H54 (cell line): Measurements from ENCODE around the gene RNPS1.

Experiments used
- DNase-seq: peaks from one replicate; pipeline ENCODE4 v3.0.0; 2011; ENCODE audit warnings: low spot score, mixed read lengths; ENCODE audit not compliant: insufficient read length
- FAIRE-seq: peaks from 3 replicates; lab custom pipeline; 2011; peaks lifted over from hg19 to GRCh38; lab: Jason Lieb, UNC
- POLR2A ChIP-seq: IDR thresholded peaks from 2 replicates; pipeline ENCODE4 v1.6.1; 2011; ENCODE audit warnings: low read depth, mild to moderate bottlenecking, low read length

Gene RNPS1

DNA sequence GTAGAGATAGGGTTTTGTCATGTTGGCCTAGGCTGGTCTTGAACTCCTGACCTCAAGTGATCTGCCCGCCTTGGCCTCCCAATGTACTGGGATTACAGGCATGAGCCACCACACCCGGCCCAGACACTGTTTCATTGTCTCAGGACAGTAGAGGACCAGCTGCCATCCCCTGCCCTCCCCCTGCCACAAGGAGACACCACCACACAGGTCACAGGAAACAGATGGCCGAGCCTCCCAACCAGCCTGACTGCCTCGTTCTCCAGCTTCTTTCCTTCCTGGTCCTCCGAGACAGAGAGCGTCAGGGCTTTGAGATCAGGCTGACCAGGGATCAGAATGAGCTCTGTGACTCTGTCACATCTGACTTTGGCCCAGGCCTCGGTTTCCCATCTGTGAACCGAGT lies 20.8 kb upstream of the RNPS1 start:
- FAIRE-seq = no peak
- no peak for DNase-seq

DNA sequence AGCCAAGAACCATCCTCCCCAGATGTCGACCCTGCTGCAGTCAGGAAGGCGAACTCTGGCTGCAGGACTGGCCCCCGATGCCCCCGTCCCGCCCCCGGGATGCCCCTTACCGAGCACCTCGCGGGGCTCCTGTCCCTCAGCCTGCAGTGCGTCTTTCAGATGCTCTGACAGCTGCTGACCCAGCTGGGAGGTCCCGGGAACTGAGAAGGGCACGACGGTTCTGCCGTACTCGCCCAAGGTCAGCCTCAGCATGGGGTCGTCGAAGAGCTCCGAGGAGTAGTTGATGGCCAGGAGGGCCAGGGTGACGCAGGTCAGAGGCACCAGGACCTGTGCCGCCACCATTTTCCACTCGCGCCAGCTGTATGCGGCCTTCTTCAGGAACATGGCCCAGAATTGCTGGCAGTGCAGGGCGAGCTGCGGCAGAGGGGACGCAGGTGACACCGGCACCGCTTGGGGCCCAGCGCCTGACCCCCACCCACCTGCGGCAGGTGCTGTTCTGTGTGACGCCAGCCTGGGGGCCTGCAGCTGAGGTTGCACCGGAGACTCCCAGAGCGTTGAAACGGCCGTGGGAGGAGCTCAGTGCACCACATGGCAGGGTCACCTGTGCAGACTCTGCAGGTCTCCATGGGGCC lies 20.1 kb upstream of the RNPS1 start:
- no peak for DNase-seq
- TF ChIP-seq POLR2A = no peak
- no peak for FAIRE-seq

More for the DNA sequence above, 20.8 kb upstream of the RNPS1 start:
- no peak for TF ChIP-seq POLR2A

DNA sequence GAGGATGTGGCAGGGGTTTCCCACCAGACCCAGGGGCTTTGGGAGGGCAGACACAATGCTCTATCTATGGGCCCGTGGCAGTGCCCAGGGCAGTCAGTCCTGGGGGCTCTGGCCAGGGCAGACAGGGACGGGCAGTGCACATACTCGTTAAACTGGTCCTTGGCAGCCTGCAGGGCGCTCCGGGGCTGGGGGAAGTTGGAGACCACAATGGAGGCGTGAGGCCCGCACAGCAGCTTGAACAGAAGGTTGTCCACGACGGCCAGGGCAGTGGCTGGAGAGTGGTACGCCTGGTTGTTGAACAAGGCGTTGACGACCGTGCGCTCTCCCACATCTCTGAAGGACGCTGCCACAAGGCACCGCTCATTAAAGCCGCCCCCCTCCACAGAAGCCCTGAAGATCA lies 18.6 kb upstream of the RNPS1 start:
- DNase-seq (no peak), FAIRE-seq (no peak)
- no peak for TF ChIP-seq POLR2A

DNA sequence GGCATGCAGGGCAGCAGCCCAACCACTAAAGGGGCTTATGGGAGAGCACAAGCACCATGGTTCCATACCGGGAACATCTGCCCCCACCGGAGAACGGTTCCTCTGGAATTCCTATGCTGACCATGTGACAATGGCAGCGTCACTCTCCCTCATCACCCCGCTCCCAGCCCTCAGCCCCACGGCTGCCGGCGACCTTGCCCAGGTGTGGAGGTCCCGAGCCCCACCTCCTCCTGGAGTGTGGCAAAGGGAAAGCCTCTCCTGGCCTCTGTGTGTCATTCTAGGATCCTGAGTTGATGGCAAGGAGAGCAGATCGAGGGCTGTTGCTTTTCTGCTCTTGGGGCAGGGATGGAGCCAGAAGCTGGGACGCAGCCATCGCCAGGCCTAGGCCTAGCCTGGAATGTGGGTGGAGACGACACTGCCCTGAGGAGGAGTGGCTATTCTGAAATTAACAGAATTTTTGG lies 17.8 kb upstream of the RNPS1 start:
- FAIRE-seq (no peak), DNase-seq (no peak)

DNA sequence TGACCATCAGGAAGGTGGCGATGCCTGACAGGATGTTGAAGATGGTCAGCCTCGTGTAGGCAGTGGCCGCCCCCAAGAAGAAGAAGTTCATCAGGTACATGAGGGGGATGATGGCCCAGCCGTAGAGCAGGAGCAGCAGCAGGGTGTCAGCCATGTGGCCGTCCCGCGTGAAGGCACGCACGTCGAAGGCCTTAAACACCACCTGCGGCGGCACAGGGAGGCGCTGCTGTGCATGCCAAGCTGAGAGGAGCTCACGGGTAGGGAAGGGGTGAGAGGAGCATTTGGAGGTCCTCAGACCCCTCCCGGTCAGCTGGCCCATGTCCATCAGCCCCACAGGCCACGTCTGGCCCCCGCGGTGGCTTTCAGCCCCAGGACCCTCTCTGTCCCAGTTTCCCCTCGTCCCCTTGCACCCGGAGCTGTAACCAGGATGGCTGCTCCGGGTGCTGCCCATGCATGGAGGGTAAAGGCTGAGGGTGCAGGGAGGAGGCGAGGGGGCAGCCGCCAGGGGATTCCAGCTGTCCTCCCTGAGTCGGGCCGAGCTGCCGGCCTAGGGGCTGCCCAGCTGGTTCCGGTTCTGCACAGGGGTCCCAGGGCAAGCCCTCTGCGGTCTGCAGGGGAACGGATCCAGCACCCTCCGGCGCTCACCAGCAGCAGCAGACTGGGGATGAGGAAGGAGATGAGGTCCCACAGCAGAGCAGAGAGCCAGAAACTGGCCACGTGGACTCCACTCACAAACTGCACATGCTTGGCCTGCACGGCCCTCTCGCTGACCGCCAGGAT lies 17.1 kb upstream of the RNPS1 start:
- no peak for DNase-seq
- no peak for TF ChIP-seq POLR2A
- FAIRE-seq = no peak

More for the DNA sequence above, 17.8 kb upstream of the RNPS1 start:
- TF ChIP-seq POLR2A = no peak

DNA sequence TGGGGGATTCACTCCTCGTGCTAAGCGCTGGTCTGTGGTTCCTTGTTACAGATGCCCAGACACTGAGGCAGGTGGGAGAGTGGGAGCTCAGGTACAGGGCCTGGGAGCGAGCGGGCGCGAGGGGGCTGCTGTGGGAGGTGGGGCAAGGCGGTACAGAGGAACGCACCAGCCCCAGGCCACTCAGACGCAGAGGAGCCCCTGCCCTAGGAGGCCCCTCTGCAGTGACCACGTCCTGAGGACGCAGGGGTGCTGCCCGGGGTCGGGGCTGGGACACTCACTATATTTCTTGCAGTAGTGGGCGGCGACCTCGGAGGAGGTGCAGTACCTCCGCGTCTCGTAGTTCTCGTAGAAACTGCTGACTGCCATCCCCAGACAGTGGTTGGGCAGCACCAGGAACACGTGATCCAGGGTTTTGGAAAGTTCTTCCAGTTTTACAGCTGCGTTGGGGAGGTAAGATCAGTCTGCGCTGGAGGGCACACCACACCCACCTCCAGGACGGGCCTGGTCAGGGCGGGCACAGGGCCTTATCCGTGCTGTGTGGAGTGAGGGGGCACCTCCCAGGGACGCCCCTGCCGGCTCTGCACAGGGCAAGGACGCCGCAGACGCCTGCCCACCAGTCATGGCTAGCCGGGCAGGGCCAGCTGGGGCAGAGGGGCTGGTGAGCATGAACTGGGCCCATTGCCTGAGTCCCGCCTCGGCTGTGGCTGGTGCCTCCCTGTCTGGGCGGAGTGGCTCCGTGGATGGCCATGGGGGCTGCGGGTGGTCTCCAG lies 16.3 kb upstream of the RNPS1 start:
- DNase-seq (no peak), FAIRE-seq (no peak)
- TF ChIP-seq POLR2A = no peak

DNA sequence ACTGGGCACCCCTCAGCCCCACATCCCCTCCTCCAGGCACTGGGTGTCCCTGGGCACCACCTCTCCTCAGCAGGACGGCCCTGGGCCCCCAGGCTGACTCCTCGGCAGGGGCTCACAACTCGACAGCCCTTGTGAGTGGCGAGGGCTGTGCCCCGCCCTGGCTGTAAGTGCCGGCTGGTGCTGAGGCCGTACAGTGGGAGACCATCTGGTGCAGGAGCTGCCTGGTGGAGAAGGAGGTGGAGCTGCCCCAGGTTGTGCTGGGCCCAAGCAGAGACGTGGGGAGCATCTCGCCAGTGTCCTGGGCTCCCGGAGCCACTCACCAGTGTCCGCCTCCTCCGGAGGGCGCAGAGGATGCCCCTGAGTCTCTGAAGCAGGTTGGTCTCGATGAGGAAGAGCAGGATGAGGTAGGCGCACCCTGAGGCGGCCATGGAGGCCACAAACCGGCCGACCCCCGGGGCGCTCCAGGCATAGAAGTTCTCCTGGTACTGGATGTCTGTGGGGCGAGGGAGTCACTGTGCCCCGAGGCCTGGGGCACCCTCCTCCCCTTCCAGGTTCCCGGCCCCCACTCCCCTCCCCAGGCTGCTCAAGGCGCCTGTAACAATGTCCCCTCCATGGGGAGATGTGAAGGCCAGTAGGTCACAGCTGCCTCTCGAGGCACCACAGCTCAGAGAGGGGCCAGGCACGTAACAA lies 15.1 kb upstream of the RNPS1 start:
- DNase-seq (no peak), FAIRE-seq (no peak)
- no peak for TF ChIP-seq POLR2A

DNA sequence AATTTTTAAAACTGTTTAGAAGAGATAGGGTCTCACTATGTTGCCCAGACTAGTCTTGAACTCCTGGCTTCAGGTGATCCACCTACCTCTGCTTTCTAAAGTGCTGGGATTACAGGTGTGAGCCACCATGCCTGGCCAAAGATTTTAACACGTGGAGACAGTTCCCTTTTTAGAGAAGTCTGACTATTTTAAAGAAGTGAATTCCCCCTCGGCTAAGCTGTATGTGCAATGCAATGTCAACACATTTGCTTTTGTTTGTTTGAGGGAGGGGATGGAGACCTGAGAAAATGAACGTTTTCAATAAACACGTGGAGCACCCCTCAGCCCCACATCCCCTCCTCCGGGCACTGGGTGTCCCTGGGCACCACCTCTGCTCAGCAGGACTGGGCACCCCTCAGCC lies 14.3 kb upstream of the RNPS1 start:
- no peak for TF ChIP-seq POLR2A
- FAIRE-seq (no peak), DNase-seq (no peak)

DNA sequence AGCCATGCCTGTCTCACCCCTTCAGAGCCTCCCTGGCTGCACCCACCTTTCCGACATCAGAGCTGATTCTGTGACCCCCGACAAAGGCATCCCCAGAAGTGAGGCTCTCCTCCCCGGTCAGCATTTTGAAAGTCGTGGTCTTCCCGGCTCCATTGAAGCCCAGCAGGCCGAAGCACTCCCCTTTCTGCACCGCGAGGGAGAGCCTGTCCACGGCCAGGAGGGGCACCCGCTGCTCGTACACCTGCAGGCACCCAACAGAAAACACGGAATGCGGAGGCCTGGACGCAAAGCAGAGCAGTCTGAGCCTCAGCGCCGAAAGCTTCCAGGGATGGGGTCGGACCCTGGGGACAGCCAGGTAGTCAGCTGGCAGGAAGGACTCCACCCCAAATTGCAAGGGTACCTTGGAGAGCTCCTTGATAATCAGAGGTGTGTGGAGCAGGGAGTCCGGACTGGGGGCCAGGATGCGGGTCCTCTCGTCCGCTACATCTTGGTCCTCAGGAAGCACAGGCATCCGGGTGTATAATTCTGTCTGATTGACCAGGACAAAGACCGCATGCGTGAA lies 13.1 kb upstream of the RNPS1 start:
- DNase-seq = no peak
- no peak for FAIRE-seq
- no peak for TF ChIP-seq POLR2A

DNA sequence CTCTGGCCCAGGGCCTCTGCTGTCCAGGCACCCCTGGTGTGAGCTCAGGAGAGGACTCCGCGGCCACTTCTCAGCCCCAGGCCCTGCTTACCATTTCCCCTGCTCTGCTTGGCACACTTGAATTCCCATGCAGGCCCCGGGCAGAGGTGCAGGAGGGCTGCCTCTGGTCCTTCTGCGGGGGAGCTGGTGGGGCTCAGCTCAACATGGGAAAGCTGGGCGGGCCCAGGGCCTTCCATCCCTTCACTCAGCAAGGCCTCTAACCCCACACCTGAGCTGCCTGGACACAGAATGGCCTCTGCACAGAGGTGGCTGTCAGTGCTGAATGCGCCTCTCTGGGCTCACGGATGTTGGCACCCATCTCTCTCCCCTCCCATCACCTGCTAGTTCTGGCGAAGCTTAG lies 12.5 kb upstream of the RNPS1 start:
- no peak for TF ChIP-seq POLR2A
- DNase-seq (no peak), FAIRE-seq (no peak)

DNA sequence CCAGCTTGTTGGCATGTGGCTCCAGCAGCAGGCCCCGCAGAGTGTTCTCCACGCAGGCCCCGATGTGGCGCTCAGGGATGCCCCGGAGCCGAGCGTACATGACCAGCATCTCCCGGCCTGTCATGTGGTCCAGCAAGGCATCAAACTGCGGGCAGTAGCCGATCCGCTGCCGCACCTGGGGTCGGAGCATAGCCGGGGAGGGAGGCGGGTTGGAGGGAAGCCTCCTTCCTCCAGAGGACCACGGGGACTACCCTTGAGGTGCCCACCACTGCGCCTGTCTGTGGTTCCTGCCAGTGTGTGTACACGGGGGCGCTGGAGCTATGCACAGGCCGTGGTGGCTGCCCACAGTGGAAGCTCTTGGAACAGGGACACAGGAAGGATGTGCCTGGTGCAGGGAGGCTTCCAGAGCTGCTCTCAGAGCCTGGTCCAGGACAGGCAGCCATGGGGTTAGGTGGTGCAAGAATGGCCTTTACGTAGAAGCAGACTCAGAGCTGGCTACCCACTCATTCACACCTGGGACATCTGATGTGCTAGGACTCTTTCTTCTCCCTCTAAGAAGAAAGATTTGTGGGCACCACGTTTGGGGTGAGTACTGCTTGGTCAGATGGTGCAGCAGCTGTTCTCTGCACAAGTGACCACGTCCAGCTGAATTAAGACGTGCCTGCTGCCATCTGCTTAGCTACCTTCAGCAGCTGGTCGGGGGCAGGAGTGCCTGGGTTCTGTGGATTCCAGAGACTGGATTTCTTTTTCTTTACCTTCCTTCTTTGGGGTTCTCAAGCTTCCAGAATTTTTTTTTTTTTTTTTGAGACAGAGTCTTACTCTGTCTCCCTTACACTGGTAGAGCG lies 11.3 kb upstream of the RNPS1 start:
- no peak for TF ChIP-seq POLR2A
- FAIRE-seq (no peak), DNase-seq (no peak)

DNA sequence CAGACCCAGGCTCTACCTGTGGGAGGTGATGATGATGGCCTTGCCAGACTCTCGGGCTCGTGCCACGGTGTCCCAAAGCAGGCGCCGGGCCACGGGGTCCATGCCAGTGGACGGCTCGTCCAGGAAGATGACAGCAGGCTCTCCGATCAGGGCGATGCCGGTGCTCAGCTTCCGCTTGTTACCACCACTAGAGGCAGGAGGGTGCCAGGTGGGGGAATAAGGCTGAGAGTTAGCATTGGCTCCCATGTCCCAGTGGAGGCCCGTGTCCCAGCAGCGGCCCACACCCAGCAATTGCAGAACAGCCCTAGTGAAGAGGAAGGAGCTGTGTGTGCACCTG lies 10.3 kb upstream of the RNPS1 start:
- FAIRE-seq = no peak
- no peak for TF ChIP-seq POLR2A
- DNase-seq = no peak
